ENCODE measurements around the gene SLC36A1. TPM values are rescaled to one million over a fixed set of nuclear protein-coding genes. Genes with fewer than 3 reads are reported as not detected.
A peak's percentile ranks its signal among the peaks of the same experiment; 100 is the strongest.

The SLC36A1 gene
- total RNA-seq, 2 donors from 2014 or later: 20.2 to 30.6 TPM

DNA sequence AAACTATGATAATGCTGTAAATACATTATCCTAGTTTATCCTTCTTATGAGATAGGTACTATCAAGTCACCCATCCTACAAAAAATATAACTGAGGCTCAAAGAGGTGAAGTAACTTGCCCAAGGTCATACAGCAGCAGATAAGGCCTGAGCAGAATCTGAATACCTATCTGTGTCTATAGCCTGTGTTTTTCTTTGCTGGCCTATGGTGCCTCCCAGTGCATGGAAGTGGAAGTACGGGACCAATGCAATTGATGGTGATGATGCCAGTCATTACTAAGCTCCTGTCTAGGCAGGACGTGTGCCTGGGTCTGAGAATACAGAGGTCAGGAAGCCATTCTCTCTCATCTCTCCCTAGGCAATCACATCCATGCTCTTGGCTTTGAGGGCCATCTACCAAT lies 75.9 kb downstream of the SLC36A1 start:
- Histone ChIP-seq H3K4me1 (no peaks in the 10 kb centered on the region), H3K36me3 (no peaks in the 10 kb centered on the region), H3K27ac (no peak overlapping the region), H3K27me3 (no peaks in the 10 kb centered on the region), H3K4me3 (no peak overlapping the region), H3K9ac (ENCODE audit: low read depth in 2 of 2, low read length in 2 of 2) (no peak overlapping the region), H3K9me3 (no peaks in the 10 kb centered on the region)
- intact Hi-C loops (cut with DNase I): no loop called here
- peak; percentile 32 for DNase-seq
- TF ChIP-seq, protein P1, sequence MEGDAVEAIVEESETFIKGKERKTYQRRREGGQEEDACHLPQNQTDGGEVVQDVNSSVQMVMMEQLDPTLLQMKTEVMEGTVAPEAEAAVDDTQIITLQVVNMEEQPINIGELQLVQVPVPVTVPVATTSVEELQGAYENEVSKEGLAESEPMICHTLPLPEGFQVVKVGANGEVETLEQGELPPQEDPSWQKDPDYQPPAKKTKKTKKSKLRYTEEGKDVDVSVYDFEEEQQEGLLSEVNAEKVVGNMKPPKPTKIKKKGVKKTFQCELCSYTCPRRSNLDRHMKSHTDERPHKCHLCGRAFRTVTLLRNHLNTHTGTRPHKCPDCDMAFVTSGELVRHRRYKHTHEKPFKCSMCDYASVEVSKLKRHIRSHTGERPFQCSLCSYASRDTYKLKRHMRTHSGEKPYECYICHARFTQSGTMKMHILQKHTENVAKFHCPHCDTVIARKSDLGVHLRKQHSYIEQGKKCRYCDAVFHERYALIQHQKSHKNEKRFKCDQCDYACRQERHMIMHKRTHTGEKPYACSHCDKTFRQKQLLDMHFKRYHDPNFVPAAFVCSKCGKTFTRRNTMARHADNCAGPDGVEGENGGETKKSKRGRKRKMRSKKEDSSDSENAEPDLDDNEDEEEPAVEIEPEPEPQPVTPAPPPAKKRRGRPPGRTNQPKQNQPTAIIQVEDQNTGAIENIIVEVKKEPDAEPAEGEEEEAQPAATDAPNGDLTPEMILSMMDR (IDR thresholded peaks at IDR 0.05): peak; percentile 37

DNA sequence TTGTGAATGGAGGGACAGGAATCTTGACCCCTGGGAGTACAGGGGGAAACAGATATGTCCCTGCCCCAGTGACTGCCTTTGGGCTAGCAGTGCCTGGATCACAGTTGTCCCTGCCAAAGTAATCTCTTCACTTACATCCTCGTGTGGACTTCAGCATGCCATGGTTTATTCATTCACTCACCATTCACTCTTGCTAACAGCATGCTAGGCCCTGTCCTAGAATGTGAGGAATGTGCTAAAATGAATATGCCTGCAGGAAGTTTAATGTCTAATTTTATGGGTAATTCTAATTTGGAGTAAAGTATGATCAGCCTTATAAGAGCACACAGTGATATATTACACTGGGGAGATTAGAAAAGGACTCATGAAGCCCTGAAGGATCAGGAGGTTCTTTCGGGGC lies 80.8 kb downstream of the SLC36A1 start:
- intact Hi-C loops (cut with DNase I): no loop called here
- Histone ChIP-seq H3K36me3 (no peaks in the 10 kb centered on the region), H3K27me3 (no peaks in the 10 kb centered on the region), H3K27ac (no peak overlapping the region), H3K4me3 (no peak overlapping the region), H3K4me1 (no peaks in the 10 kb centered on the region), H3K9me3 (no peaks in the 10 kb centered on the region), H3K9ac (ENCODE audit: low read depth in 2 of 2, low read length in 2 of 2) (no peak overlapping the region)
- no peak for DNase-seq
- TF ChIP-seq, protein P1 (IDR thresholded peaks at IDR 0.05): no peak

DNA sequence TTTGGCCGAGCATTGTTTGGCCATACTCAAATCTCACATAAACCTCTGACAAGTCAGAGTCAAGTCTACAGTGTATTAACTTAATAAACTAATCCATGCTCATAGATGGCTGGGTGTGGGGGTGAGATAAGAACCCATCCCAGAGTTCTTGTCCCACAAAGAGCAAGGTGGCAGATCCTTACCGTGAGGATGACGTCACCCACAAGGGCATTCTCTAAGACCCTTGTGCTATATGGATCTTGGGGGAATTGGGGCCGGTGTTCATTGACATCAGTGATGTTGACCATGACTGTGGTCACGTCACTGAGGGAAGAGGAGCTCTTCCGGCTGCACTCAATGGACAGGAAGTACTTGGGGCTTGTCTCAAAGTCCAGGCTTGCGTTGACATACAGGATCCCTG lies 81.6 kb downstream of the SLC36A1 start:
- TF ChIP-seq, protein P1 (IDR thresholded peaks at IDR 0.05): no peak
- H3K36me3 ChIP-seq: no peaks in the 10 kb centered on the region
- no peaks in the 10 kb centered on the region for H3K4me1 ChIP-seq
- no peaks in the 10 kb centered on the region for H3K27me3 ChIP-seq
- DNase-seq: no peak
- intact Hi-C loops (cut with DNase I): no loop called here
- no peaks in the 10 kb centered on the region for H3K9me3 ChIP-seq
- H3K9ac ChIP-seq (ENCODE audit: low read depth in 2 of 2, low read length in 2 of 2): no peak overlapping the region
- no peak overlapping the region for H3K27ac ChIP-seq
- H3K4me3 ChIP-seq: no peak overlapping the region

- Histone ChIP-seq H3K9ac (ENCODE audit: low read depth in 2 of 2, low read length in 2 of 2) (no peak overlapping the region), H3K4me3 (no peak overlapping the region), H3K27ac (no peak overlapping the region), H3K9me3 (no peaks in the 10 kb centered on the region), H3K36me3 (no peaks in the 10 kb centered on the region), H3K27me3 (no peaks in the 10 kb centered on the region), H3K4me1 (no peaks in the 10 kb centered on the region)
- intact Hi-C loops (cut with DNase I): no loop called here
- DNase-seq: no peak
- TF ChIP-seq, protein P1 (IDR thresholded peaks at IDR 0.05): no peak
Measured at GRCh38 chr5:151531581-151531980, 84.2 kb downstream of the SLC36A1 start.

- intact Hi-C loops (cut with DNase I): no loop called here
- Histone ChIP-seq H3K27me3 (no peaks in the 10 kb centered on the region), H3K36me3 (no peaks in the 10 kb centered on the region), H3K9ac (ENCODE audit: low read depth in 2 of 2, low read length in 2 of 2) (no peak overlapping the region), H3K4me1 (no peaks in the 10 kb centered on the region), H3K4me3 (no peak overlapping the region), H3K9me3 (no peaks in the 10 kb centered on the region), H3K27ac (no peak overlapping the region)
- no peak for DNase-seq
- TF ChIP-seq, protein P1 (IDR thresholded peaks at IDR 0.05): no peak
Measured at GRCh38 chr5:151532416-151532815, 85.0 kb downstream of the SLC36A1 start.

- Histone ChIP-seq H3K36me3 (no peaks in the 10 kb centered on the region), H3K9ac (ENCODE audit: low read depth in 2 of 2, low read length in 2 of 2) (no peak overlapping the region)
Measured at GRCh38 chr5:151534350-151534749, 86.9 kb downstream of the SLC36A1 start.

More at GRCh38 chr5:151534350-151534749, 86.9 kb downstream of the SLC36A1 start:
- no peak overlapping the region for H3K4me3 ChIP-seq
- DNase-seq: no peak
- H3K4me1 ChIP-seq: no peaks in the 10 kb centered on the region
- no peaks in the 10 kb centered on the region for H3K9me3 ChIP-seq
- intact Hi-C loops (cut with DNase I): no loop called here
- no peak overlapping the region for H3K27ac ChIP-seq
- H3K27me3 ChIP-seq: no peaks in the 10 kb centered on the region
- TF ChIP-seq, protein P1 (IDR thresholded peaks at IDR 0.05): no peak
